Fibroblast of peridontal ligament (primary cell): ENCODE measurements around the gene MLLT3.

Source experiments
- DNase-seq: peaks from one replicate; pipeline ENCODE4 v3.0.0-alpha.2; 2010; ENCODE audit errors: extremely low read depth

Gene MLLT3

GRCh38 chr9:20382460-20383071, 239.7 kb downstream of the MLLT3 start:
- DNase-seq: peak; percentile 91

GRCh38 chr9:20380546-20380945, 241.8 kb downstream of the MLLT3 start:
- DNase-seq: no peak

- no peak for DNase-seq
Measured at GRCh38 chr9:20379804-20380225, 242.5 kb downstream of the MLLT3 start.

DNA sequence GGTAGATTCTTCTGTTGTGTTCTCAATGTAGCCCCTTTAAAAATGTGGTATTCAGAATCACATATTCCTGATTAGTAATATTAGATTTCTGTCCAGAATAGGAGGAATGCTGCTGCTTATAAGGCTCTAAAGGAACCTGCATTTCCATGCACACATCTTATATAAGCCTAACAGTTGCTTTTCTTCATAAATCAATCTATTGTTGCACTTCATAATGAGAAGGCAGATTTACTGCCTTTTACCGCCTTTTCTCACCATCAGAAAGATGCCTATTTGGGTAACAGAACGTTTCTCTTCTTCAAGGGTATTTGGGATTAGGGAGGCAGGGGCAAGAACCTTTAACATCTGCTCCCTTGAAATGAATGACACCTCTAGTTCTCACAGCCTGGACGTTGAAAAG, 243.4 kb downstream of the MLLT3 start:
- DNase-seq: no peak

DNA sequence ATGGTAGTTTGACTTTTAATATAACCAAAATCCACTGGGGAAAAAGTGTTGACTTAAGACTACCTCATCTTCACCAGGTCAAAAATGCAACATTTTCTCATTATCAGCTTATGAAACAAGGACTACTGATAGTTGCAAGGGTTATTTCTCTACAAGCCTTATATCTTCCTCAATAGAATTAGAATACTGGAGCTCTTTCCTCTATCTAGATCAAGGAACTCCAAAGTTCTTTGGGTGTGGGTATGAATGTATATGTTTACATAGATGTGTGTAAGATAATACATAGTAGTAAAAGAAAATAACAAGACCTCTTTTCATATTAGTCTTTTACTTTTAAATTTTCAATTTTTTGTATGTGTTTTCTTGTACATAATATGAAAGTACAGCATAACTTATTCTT, 244.5 kb downstream of the MLLT3 start:
- DNase-seq: no peak

GRCh38 chr9:20376731-20377375, 245.4 kb downstream of the MLLT3 start:
- DNase-seq: peak; percentile 2

DNA sequence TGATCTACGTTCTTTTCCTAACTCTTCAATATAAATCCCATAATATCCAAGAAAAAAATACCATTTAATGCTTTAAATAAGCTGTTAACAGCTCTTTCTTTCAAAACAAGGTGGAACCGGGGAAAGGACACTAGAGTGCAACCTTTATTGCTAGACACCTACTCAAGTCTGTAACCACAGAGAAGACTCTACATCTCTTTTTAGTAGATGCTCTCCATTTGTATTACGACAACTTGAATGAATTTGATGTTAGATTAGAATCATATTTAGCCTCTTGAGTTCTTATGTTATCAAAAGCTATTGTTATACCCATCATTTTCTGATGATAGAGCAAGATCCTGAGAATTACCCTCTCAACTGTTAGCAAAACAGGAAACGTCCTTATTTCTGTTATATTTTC, 246.3 kb downstream of the MLLT3 start:
- DNase-seq: no peak

GRCh38 chr9:20373263-20373662, 249.0 kb downstream of the MLLT3 start:
- DNase-seq: no peak

GRCh38 chr9:20369391-20369790, 252.9 kb downstream of the MLLT3 start:
- DNase-seq: no peak

DNA sequence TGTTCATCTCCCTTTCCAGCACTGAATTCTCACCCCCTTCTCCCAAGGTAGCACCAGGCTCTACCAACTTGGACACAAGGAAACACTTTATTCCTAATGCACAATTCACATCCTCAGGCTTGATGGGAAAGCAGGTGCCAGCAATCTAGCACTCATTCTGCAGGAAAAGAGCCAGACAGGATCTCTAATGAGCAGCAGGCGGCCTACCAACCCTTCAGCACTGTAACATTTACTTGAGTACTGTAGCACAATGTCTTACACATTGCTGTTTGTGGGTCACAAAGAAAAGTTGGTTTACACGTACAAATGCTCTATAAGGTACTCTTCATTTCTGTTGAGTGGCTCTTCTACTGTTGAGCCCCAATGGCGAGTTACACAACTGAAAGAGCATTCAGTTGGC, 254.4 kb downstream of the MLLT3 start:
- no peak for DNase-seq

DNA sequence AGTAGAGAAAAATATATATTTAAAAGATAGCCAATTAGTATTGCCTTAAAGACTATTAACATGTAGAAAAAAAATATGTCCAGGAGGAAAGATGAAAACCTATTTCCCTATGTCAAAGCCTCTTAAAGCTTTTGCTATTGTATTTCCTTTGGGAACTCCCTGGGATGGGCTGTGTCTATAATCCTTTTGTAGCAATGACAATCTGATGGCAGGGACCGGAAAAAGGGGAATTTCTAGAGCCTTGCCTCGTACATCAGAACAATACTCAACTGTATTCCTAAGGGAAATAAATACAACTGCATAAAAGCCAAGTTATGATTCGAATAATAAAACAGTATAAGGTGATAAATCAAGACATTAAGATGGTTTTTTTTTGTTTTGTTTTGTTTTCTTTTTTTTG, 257.3 kb downstream of the MLLT3 start:
- no peak for DNase-seq

GRCh38 chr9:20363233-20363632, 259.1 kb downstream of the MLLT3 start:
- DNase-seq: no peak

DNA sequence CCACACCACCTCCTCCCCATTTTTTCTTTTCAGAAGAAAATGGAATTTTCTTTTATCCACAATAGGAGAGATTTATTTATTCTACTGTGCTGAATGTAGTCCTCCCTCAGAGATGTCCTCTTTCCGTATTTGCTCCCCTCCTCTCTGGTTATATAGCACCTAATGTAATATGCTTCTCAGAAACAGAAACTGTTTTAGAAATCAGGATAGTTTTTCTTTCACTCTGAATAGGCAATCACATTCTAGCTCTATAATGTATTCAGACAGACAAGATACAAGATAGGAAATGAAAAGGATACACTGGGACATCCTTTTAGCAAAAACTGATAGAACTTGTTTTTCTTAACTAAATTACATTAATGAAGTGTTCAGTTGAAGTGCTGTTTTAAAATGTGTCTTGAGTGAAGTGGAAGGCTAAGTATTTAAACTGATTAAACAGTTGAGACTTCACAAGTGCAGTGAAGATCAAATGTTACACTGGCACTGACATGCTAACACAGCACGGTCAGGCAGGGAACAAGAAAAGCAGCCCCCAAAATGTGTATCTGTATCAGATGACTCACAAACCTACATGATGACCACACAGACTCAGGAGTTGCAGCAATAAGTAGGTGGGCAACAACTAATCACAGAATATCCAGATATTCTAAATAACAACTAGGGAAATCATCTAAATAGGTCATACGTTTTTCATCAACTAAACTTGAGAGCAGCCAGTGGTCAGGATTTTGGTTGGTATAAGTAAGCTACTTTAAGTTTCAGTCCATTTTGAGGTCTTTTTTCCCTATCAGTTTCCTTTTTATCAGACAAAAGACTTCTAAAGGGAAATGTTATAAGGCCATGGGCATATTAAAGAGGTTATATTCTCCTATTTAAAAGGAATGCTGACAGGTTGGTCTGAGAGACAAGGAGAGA, 260.4 kb downstream of the MLLT3 start:
- DNase-seq: no peak

- no peak for DNase-seq
Measured at GRCh38 chr9:20361229-20361628, 261.1 kb downstream of the MLLT3 start.

GRCh38 chr9:20358207-20358606, 264.1 kb downstream of the MLLT3 start:
- DNase-seq: peak; percentile 40

GRCh38 chr9:20357037-20357432, 265.3 kb downstream of the MLLT3 start:
- no peak for DNase-seq

GRCh38 chr9:20356403-20357036, 265.8 kb downstream of the MLLT3 start:
- peak; percentile 93 for DNase-seq

GRCh38 chr9:20355022-20355421, 267.3 kb downstream of the MLLT3 start:
- DNase-seq: peak; percentile 81

GRCh38 chr9:20353931-20354652, 268.2 kb downstream of the MLLT3 start:
- peak; percentile 42 for DNase-seq

- DNase-seq: no peak
Measured at GRCh38 chr9:20353524-20353923, 268.8 kb downstream of the MLLT3 start.

- DNase-seq: peak; percentile 25
Measured at GRCh38 chr9:20352591-20352990, 269.7 kb downstream of the MLLT3 start.

DNA sequence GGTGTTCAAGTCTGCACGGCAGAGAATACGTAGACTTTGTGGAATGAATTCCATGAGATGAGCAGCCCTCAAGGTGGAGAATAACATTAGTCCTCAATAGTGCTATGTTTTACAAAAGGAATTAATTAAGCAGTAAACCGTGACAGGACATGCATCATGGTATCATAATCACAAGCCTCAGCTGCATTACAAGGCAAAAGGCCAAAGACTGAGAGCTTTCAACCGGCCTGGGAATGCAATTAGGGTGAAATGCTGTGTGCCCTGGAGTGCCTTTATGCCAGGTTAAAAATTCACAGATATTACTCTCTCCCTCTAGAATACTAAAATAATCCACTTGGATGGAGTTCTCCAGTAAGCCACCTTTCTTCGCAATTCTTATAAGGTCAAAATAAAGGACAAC, 270.6 kb downstream of the MLLT3 start:
- no peak for DNase-seq
